Dendritic cell treated with granulocyte-macrophage colony-stimulating factor and Interleukin-4, amounts not matched to agents 40 ng/mL and 50 ng/mL, for 4 days (primary cell): ENCODE results near the gene CCDC196.
"Not testable (repeated sequence)": the region's sequence is repeated elsewhere in the genome, so short reads cannot be mapped to it uniquely, and the experiment has no call there.

ENCODE experiments used
- H3K27ac Mint-ChIP-seq: one replicate; pipeline ENCODE4 v1.8.0; 2022; ENCODE audit warnings: mild to moderate bottlenecking, mixed read lengths
- H3K27me3 Mint-ChIP-seq: one replicate; pipeline ENCODE4 v1.8.0; 2022; ENCODE audit warnings: mild to moderate bottlenecking, mixed read lengths
- H3K36me3 Mint-ChIP-seq: one replicate; pipeline ENCODE4 v1.8.0; 2022; ENCODE audit warnings: low read depth, mixed read lengths
- H3K4me1 Mint-ChIP-seq: one replicate; pipeline ENCODE4 v1.8.0; 2022; ENCODE audit warnings: low read depth, mixed read lengths
- H3K4me3 Mint-ChIP-seq: one replicate; pipeline ENCODE4 v1.8.0; 2022; ENCODE audit warnings: mild to moderate bottlenecking, moderate library complexity, mixed read lengths
- H3K9me3 Mint-ChIP-seq: one replicate; pipeline ENCODE4 v1.8.0; 2022; ENCODE audit warnings: mixed read lengths
- intact Hi-C: fragments of 100-400 bp; cut with micrococcal nuclease; formaldehyde crosslinking; loops from one replicate; pipeline ENCODE4 v1.15.0; 2022

CCDC196 gene

GRCh38 chr14:66477567-66477966 lies 8.6 kb upstream of the CCDC196 start:
- Mint-ChIP-seq H3K27me3 (no peaks in the 10 kb centered on the region), H3K36me3 (no peaks in the 10 kb centered on the region), H3K9me3 (peaks cover 11% of the 10 kb centered on the region), H3K27ac (no peak overlapping the region), H3K4me3 (no peak overlapping the region), H3K4me1 (no peaks in the 10 kb centered on the region)
- intact Hi-C loops: no loop called here

DNA sequence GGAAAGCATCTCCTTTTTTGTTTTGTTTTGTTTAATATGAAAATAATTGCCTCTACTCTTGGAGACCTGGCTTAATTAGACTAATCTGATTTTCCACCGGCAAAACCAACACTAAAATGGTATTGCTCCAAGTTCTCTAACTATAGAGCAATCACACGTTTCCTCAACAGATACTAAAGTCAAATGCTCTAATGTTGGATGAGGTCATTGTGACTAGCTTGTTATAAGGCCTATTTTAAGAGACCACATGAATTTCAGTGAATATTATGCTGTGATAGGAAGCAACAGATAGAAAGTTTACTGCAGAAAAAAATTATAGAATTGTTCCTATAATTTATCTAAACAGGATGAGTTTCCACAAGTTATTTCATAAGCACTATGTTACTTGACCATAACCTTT lies 3.3 kb upstream of the CCDC196 start:
- intact Hi-C loops: no loop called here
- H3K4me1 Mint-ChIP-seq: no peaks in the 10 kb centered on the region
- H3K27me3 Mint-ChIP-seq: no peaks in the 10 kb centered on the region
- no peaks in the 10 kb centered on the region for H3K9me3 Mint-ChIP-seq
- H3K36me3 Mint-ChIP-seq: no peaks in the 10 kb centered on the region
- no peak overlapping the region for H3K27ac Mint-ChIP-seq
- no peak overlapping the region for H3K4me3 Mint-ChIP-seq

- no peak overlapping the region for H3K4me3 Mint-ChIP-seq
- H3K36me3 Mint-ChIP-seq: no peaks in the 10 kb centered on the region
- H3K27ac Mint-ChIP-seq: no peak overlapping the region
- H3K4me1 Mint-ChIP-seq: no peaks in the 10 kb centered on the region
- no peaks in the 10 kb centered on the region for H3K27me3 Mint-ChIP-seq
- H3K9me3 Mint-ChIP-seq: no peaks in the 10 kb centered on the region
- intact Hi-C loops: no loop called here
These were observed 2.8 kb upstream of the CCDC196 start for GRCh38 chr14:66483322-66483721.

DNA sequence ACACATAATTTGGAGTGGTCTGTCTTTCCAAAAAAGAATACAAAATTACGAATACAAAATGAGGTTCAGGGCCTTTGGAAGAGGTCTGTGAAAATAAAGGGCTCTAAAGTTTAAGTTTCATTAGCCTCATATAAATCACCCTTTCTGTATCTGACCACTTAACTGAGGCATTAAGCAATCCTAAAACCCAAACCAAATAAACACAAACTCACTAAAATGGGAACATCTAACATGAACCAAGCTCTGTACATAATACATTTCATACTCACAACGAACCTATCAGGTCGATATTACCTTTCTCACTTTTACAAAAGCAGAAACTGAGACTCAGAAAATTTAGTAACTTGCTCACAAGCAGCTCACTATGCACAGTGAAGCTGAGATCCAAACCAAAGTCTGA lies 1.1 kb upstream of the CCDC196 start:
- intact Hi-C loops: no loop called here
- no peak overlapping the region for H3K4me3 Mint-ChIP-seq
- no peak overlapping the region for H3K27ac Mint-ChIP-seq
- no peaks in the 10 kb centered on the region for H3K4me1 Mint-ChIP-seq
- no peaks in the 10 kb centered on the region for H3K27me3 Mint-ChIP-seq
- no peaks in the 10 kb centered on the region for H3K36me3 Mint-ChIP-seq
- no peaks in the 10 kb centered on the region for H3K9me3 Mint-ChIP-seq

DNA sequence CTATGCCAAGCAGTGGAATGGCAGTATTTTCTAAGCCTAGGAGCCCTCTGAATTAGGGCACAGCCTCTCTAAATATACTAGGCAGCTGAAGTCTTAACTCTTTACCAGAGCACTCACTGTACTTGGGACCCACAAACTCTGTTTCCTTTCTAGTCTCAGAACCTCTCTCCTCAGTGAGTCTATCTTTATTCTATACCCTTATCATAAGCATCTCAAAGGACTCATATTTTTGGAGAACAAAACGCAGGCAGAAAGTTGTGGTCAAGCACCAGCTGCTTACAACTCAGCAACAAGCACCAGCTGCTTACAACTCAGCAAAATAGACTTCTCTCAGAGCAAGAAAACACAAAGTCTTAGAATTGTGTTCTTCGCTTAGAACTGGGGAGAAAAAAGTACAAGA lies 993 bp downstream of the CCDC196 start:
- H3K4me3 Mint-ChIP-seq: no peak overlapping the region
- no peaks in the 10 kb centered on the region for H3K36me3 Mint-ChIP-seq
- H3K4me1 Mint-ChIP-seq: peaks cover 4% of the 10 kb centered on the region
- no peak overlapping the region for H3K27ac Mint-ChIP-seq
- H3K27me3 Mint-ChIP-seq: no peaks in the 10 kb centered on the region
- H3K9me3 Mint-ChIP-seq: no peaks in the 10 kb centered on the region
- intact Hi-C loops: no loop called here

- intact Hi-C loops: loop anchor here (10.0 kb wide), 1 partner anchor 794 kb away; no protein-coding TSS in a partner anchor
These were observed 4.3 kb downstream of the CCDC196 start for GRCh38 chr14:66490143-66491111.

DNA sequence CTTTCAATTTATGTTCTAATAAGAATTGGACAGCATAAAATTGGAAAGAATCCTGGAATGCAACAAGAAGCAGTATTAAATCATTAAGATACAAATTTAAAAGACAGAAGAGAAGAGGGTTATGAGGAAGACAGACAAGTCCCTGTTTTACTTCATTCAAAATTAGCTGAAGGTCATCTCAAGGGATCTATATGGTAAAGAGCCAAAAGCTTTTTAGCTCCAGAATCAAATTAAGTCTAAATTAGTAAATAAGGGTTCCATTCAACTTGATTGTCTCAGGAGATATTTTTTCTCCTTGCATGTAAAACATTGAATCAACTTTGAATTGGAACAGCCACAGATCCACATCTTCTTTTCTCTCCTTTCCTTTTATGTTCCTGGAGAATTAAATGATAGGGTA lies 7.6 kb downstream of the CCDC196 start:
- Mint-ChIP-seq H3K9me3 (no peaks in the 10 kb centered on the region), H3K27ac (no peak overlapping the region), H3K4me1 (peaks cover 4% of the 10 kb centered on the region), H3K4me3 (no peak overlapping the region), H3K36me3 (no peaks in the 10 kb centered on the region), H3K27me3 (peaks cover 4% of the 10 kb centered on the region)
- intact Hi-C loops: loop anchor here (10.0 kb wide), 1 partner anchor 791 kb away; no protein-coding TSS in a partner anchor

More at GRCh38 chr14:66490143-66491111, 4.3 kb downstream of the CCDC196 start:
- H3K4me3 Mint-ChIP-seq: no peak overlapping the region
- H3K27ac Mint-ChIP-seq: no peak overlapping the region
- H3K36me3 Mint-ChIP-seq: no peaks in the 10 kb centered on the region
- H3K4me1 Mint-ChIP-seq: peaks cover 4% of the 10 kb centered on the region
- no peaks in the 10 kb centered on the region for H3K27me3 Mint-ChIP-seq
- H3K9me3 Mint-ChIP-seq: no peaks in the 10 kb centered on the region

GRCh38 chr14:66495218-66496098 lies 9.3 kb downstream of the CCDC196 start:
- H3K4me3 Mint-ChIP-seq: no peak overlapping the region
- H3K4me1 Mint-ChIP-seq: peaks cover 3% of the 10 kb centered on the region
- H3K27ac Mint-ChIP-seq: no peak overlapping the region
- H3K36me3 Mint-ChIP-seq: no peaks in the 10 kb centered on the region
- H3K27me3 Mint-ChIP-seq: peaks cover 4% of the 10 kb centered on the region
- no peaks in the 10 kb centered on the region for H3K9me3 Mint-ChIP-seq
- intact Hi-C loops: loop anchor here (1.0 to 10.0 kb wide), 3 partner anchors 623 to 789 kb away; no protein-coding TSS in a partner anchor

DNA sequence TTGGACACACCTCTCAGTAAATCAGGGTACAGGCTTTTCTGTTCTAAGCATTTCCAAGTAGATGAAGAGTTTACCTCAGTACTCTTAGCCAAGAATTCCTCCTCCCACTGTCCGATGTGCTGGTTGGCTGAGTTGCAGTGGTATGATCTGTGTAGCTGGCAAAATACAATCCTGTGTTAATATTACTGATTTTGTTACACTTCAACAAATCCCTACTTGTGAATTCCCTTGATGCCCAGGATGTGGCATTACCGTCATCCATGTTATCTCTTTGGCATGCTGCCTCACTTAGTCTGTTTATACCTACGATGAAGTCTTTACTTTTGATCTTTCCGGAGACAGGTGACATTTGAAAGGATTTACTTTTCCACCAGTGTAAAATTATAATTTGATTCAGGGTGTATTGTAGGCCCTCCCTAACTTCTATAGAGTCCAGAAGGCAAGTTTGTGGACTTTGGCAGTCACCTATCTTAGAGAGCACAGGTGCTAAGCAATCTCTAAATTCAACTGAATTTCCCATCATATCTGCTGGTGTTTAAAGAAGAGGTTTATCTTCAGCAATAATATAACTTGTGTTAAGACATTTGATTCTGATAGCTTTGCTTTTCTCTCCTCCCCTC lies 10.1 kb downstream of the CCDC196 start:
- no peaks in the 10 kb centered on the region for H3K36me3 Mint-ChIP-seq
- H3K4me1 Mint-ChIP-seq: no peaks in the 10 kb centered on the region
- H3K27ac Mint-ChIP-seq: no peak overlapping the region
- H3K27me3 Mint-ChIP-seq: peaks cover 4% of the 10 kb centered on the region
- no peak overlapping the region for H3K4me3 Mint-ChIP-seq
- intact Hi-C loops: loop anchor here (5.0 to 10.0 kb wide), 2 partner anchors 641 to 789 kb away; no protein-coding TSS in a partner anchor
- no peaks in the 10 kb centered on the region for H3K9me3 Mint-ChIP-seq

DNA sequence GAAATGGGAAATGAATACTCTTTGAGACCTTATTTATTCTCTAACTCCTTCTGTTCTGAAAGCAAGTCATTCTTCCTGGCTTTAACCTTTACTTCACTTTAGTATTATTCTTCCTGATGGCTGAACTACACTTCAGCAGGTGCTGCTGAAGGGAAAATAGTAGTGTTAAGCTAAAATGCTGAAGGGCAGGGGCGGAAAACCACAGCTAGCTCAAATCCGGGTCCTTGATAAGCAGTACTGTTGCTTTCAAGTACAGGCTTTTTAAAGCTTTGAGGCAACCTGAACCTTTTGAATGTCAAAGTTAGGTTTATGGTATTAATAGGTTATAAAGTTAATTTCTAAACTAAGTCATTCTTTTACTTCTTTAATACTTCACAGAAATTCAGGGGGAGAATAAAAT lies 10.7 kb downstream of the CCDC196 start:
- no peaks in the 10 kb centered on the region for H3K36me3 Mint-ChIP-seq
- intact Hi-C loops: loop anchor here (5.0 to 10.0 kb wide), 2 partner anchors 640 to 788 kb away; no protein-coding TSS in a partner anchor
- no peaks in the 10 kb centered on the region for H3K9me3 Mint-ChIP-seq
- H3K4me1 Mint-ChIP-seq: no peaks in the 10 kb centered on the region
- H3K27me3 Mint-ChIP-seq: peaks cover 4% of the 10 kb centered on the region
- H3K27ac Mint-ChIP-seq: no peak overlapping the region
- no peak overlapping the region for H3K4me3 Mint-ChIP-seq

- no peak overlapping the region for H3K27ac Mint-ChIP-seq
- intact Hi-C loops: loop anchor here (5.0 to 10.0 kb wide), 2 partner anchors 639 to 786 kb away; no protein-coding TSS in a partner anchor
- H3K4me3 Mint-ChIP-seq: no peak overlapping the region
- H3K36me3 Mint-ChIP-seq: no peaks in the 10 kb centered on the region
- no peaks in the 10 kb centered on the region for H3K9me3 Mint-ChIP-seq
- H3K27me3 Mint-ChIP-seq: peaks cover 4% of the 10 kb centered on the region
- H3K4me1 Mint-ChIP-seq: peaks cover 5% of the 10 kb centered on the region
These were observed 12.1 kb downstream of the CCDC196 start for GRCh38 chr14:66498311-66498710.

DNA sequence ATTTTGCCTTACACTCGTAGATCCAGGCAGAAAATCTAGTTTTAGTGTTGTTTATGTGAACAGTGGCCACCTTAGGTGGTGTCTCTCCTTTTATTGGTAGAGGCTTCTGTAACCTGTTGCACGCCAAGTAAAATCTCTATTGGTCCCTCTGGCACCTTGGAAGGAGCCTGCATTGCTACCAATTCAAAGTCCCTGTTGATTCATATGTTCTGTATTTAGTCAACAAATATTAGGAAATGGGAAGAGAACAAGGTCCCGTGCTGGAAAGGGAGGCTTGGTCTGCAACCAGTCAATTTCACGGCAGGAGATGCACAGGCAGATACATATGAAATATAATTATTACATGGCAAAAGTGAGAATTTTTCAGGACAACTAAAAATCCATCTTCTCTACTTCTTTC lies 15.4 kb downstream of the CCDC196 start:
- Mint-ChIP-seq H3K36me3 (no peaks in the 10 kb centered on the region), H3K4me1 (peaks cover 5% of the 10 kb centered on the region), H3K4me3 (no peak overlapping the region), H3K27me3 (peaks cover 3% of the 10 kb centered on the region), H3K27ac (no peak overlapping the region), H3K9me3 (no peaks in the 10 kb centered on the region)
- intact Hi-C loops: no loop called here

DNA sequence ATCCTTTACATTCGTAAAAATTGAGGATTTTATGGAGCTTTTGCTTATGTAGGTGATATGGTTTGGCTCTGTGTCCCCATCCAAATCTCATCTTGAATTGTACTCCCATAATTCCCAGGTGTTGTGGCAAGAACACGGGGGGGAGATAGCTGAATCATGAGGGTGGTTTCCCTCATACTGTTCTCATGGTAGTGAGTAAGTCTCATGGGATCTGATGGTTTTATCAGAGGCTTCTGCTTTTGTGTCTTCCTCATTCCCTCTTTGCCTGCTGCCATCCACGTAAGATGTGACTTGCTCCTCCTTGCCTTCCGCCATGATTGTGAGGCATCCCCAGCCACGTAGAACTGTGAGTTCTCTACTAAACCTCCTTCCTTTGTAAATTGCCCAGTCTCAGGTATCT lies 16.7 kb downstream of the CCDC196 start:
- not testable (repeated sequence) for H3K4me1 Mint-ChIP-seq, H3K27me3 Mint-ChIP-seq

More for the DNA sequence above, 16.7 kb downstream of the CCDC196 start:
- H3K36me3 Mint-ChIP-seq, H3K4me3 Mint-ChIP-seq, H3K9me3 Mint-ChIP-seq, intact Hi-C loops, H3K27ac Mint-ChIP-seq: not testable (repeated sequence)
